Progenitor cell of endocrine pancreas (in vitro differentiated cells): ENCODE measurements around the gene ICAM4. TPM values are rescaled to one million over a fixed set of nuclear protein-coding genes. Genes with fewer than 3 reads are reported as not detected.

Source experiments
- DNase-seq: peaks from one replicate; pipeline ENCODE4 v3.0.0; 2021; ENCODE audit warnings: low spot score; ENCODE audit not compliant: unreplicated experiment
- H3K27ac Mint-ChIP-seq: 2 replicates; pipeline ENCODE4 v1.8.0; 2021; ENCODE audit warnings: mild to moderate bottlenecking, moderate library complexity, mixed read lengths
- H3K27me3 Mint-ChIP-seq: 2 replicates; pipeline ENCODE4 v1.8.0; 2021; ENCODE audit warnings: mixed read lengths
- H3K36me3 Mint-ChIP-seq: 2 replicates; pipeline ENCODE4 v1.8.0; 2022; ENCODE audit warnings: mixed read lengths; ENCODE audit not compliant: insufficient read depth
- H3K4me1 Mint-ChIP-seq: 2 replicates; pipeline ENCODE4 v1.8.0; 2021; ENCODE audit warnings: low read depth, mixed read lengths
- H3K4me3 Mint-ChIP-seq: 2 replicates; pipeline ENCODE4 v1.8.0; 2021; ENCODE audit warnings: low read depth, mild to moderate bottlenecking, moderate library complexity, mixed read lengths
- H3K9me3 Mint-ChIP-seq: 2 replicates; pipeline ENCODE4 v1.8.0; 2021; ENCODE audit warnings: low read depth, mixed read lengths
- total RNA-seq: library from RNA; stranded (reverse); gene quantifications from 2 replicates; pipeline ENCODE4 v1.2.1, GENCODE V29; 2021
- TF ChIP-seq, protein P1 (sequence below): fragments of 200-600 bp; sonication (generic); IDR thresholded peaks from one replicate; pipeline ENCODE4 v1.5.0; 2021; ENCODE audit warnings: antibody characterized with exemption, mild to moderate bottlenecking; ENCODE audit not compliant: unreplicated experiment

Gene ICAM4
- total RNA-seq, 1 donor from 2014 or later = not detected

DNA sequence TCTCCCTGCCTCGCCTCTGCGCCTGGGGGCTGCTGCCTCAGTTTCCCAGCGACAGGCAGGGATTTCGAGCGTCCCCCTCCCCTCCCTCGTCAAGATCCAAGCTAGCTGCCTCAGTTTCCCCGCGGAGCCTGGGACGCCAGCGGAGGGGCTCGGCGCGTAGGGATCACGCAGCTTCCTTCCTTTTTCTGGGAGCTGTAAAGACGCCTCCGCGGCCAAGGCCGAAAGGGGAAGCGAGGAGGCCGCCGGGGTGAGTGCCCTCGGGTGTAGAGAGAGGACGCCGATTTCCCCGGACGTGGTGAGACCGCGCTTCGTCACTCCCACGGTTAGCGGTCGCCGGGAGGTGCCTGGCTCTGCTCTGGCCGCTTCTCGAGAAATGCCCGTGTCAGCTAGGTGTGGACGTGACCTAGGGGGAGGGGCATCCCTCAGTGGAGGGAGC is 16.6 kb upstream of the ICAM4 start:
- Mint-ChIP-seq H3K4me3 (no peak overlapping the region), H3K27me3 (peaks cover 58% of the 10 kb centered on the region), H3K4me1 (no peaks in the 10 kb centered on the region), H3K27ac (no peak overlapping the region), H3K9me3 (no peaks in the 10 kb centered on the region), H3K36me3 (no peaks in the 10 kb centered on the region)
- DNase-seq = no peak
- TF ChIP-seq, protein P1, sequence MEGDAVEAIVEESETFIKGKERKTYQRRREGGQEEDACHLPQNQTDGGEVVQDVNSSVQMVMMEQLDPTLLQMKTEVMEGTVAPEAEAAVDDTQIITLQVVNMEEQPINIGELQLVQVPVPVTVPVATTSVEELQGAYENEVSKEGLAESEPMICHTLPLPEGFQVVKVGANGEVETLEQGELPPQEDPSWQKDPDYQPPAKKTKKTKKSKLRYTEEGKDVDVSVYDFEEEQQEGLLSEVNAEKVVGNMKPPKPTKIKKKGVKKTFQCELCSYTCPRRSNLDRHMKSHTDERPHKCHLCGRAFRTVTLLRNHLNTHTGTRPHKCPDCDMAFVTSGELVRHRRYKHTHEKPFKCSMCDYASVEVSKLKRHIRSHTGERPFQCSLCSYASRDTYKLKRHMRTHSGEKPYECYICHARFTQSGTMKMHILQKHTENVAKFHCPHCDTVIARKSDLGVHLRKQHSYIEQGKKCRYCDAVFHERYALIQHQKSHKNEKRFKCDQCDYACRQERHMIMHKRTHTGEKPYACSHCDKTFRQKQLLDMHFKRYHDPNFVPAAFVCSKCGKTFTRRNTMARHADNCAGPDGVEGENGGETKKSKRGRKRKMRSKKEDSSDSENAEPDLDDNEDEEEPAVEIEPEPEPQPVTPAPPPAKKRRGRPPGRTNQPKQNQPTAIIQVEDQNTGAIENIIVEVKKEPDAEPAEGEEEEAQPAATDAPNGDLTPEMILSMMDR = no peak

DNA sequence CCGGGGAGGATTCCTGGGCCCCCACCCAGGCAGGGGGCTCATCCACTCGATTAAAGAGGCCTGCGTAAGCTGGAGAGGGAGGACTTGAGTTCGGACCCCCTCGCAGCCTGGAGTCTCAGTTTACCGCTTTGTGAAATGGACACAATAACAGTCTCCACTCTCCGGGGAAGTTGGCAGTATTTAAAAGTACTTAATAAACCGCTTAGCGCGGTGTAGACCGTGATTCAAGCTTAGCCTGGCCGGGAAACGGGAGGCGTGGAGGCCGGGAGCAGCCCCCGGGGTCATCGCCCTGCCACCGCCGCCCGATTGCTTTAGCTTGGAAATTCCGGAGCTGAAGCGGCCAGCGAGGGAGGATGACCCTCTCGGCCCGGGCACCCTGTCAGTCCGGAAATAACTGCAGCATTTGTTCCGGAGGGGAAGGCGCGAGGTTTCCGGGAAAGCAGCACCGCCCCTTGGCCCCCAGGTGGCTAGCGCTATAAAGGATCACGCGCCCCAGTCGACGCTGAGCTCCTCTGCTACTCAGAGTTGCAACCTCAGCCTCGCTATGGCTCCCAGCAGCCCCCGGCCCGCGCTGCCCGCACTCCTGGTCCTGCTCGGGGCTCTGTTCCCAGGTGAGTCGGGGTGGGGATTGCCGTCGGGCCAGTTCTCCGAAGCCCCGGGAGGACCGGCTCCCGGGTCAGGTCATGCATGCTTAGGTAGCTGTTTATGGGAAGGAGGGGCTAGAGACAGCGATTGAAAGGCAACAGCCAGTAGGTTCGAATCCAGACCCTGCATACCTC is 15.9 kb upstream of the ICAM4 start, which contains the start of gene ICAM1:
Gene ICAM1, plus strand, starts transcription at position 505 of the 779 bp plus-strand sequence. Its CDS starts 40 bp downstream, at position 545.
- no peak for DNase-seq
- TF ChIP-seq, protein P1 = no peak
- Mint-ChIP-seq H3K27ac (no peak within 1 kb of the TSS), H3K4me3 (peak within 1 kb of the TSS; percentile 16), H3K9me3 (no peaks in the 10 kb centered on the region), H3K4me1 (no peaks in the 10 kb centered on the region), H3K27me3 (peaks cover 58% of the 10 kb centered on the region), H3K36me3 (no peaks in the 10 kb centered on the region)

DNA sequence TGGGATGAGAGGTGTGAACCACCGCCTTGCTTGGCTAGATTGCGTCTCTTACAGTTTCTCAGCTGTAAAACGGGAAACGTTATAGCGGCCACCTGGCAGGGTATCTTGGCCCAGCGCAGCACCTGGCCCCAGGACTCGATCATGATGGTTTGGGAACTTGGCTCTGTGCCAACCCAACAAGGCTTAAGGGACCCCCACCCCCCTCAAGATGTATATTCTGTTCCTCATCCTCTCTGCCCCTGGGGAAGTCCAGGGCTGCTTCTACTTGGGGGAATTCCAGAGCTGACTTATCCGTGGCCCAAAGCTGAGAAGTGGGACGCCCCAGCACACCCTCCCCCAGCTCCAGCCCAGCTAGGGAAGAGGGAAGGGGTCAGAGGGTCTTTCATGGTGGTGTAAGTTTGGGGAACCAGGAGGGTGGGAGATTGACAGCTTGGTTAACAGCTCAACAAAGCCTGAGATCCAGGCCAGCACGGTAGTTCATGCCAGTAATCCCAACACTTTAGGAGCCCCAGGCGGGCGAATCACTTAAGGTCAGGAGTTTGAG is 15.1 kb upstream of the ICAM4 start:
- no peak overlapping the region for H3K4me3 Mint-ChIP-seq
- no peaks in the 10 kb centered on the region for H3K4me1 Mint-ChIP-seq
- TF ChIP-seq, protein P1 = no peak
- no peak overlapping the region for H3K27ac Mint-ChIP-seq
- DNase-seq = no peak
- no peaks in the 10 kb centered on the region for H3K36me3 Mint-ChIP-seq
- H3K27me3 Mint-ChIP-seq = peaks cover 57% of the 10 kb centered on the region
- H3K9me3 Mint-ChIP-seq = no peaks in the 10 kb centered on the region

DNA sequence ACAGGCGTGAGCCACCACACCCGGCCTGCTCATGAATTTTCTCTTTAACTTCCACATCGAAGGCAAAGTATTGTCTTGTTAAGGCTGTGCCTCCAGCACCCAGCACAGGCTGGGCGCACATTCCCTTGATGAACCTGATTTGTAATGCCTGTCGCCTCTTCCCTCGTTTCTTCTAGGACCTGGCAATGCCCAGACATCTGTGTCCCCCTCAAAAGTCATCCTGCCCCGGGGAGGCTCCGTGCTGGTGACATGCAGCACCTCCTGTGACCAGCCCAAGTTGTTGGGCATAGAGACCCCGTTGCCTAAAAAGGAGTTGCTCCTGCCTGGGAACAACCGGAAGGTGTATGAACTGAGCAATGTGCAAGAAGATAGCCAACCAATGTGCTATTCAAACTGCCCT is 12.2 kb upstream of the ICAM4 start:
- Mint-ChIP-seq H3K27me3 (peaks cover 50% of the 10 kb centered on the region), H3K36me3 (no peaks in the 10 kb centered on the region), H3K4me3 (no peak overlapping the region), H3K9me3 (no peaks in the 10 kb centered on the region), H3K4me1 (no peaks in the 10 kb centered on the region), H3K27ac (no peak overlapping the region)
- TF ChIP-seq, protein P1 = no peak
- DNase-seq = no peak

DNA sequence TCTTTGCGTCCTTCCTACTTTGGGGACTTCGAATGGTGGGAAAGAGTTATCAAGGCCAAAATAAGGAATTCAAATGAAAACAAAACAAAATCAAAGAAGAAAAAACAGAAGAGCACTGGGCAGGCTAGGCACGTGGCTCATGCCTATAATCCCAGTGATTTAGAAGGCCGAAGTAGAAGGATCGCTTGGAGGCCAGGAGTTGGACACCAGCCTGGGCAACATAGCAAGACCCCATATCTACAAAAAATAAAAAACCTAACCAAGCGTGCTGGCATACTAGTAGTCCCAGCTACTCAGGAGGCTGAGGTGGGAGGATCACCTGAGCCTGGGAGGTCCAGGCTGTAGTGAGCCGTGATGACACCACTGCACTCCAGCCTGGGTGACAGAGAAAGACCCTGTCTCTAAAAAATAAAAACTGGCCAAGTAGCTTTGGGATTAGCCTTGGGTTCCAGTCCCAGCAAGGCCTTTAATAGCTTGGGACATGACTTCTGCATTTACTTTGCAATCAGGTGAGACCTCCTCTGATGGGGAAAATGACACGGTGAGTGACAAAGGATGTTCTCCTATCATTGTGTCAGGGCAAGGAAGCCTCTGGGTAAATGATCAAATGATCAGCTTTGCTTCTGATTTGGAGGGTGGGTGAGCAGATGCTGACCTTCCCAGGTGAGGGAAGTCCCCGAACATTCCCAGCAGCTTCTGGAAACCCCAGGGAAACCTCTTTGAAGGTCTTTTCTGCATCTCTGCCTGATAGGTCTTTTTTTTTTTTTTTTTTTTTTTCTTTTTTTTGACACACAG is 8.8 kb upstream of the ICAM4 start:
- H3K36me3 Mint-ChIP-seq = no peaks in the 10 kb centered on the region
- no peak overlapping the region for H3K27ac Mint-ChIP-seq
- no peaks in the 10 kb centered on the region for H3K4me1 Mint-ChIP-seq
- peaks cover 23% of the 10 kb centered on the region for H3K27me3 Mint-ChIP-seq
- no peaks in the 10 kb centered on the region for H3K9me3 Mint-ChIP-seq
- TF ChIP-seq, protein P1 = no peak
- DNase-seq = no peak
- no peak overlapping the region for H3K4me3 Mint-ChIP-seq
